GM21360 (cell line): Measurements from ENCODE around the gene PSMB8.

Experiments used
- ATAC-seq: cut with Tn5 transposase; IDR thresholded peaks from one replicate; pipeline ENCODE4 v1.9.1; 2021; ENCODE audit warnings: mild to moderate bottlenecking, moderate library complexity; ENCODE audit not compliant: unreplicated experiment

The PSMB8 gene

GRCh38 chr6:32799740-32800139, 44.1 kb downstream of the PSMB8 start:
- ATAC-seq: no peak

- ATAC-seq: no peak
These were observed 44.7 kb downstream of the PSMB8 start for GRCh38 chr6:32799168-32799567.

GRCh38 chr6:32796848-32797776, 46.7 kb downstream of the PSMB8 start:
- no peak for ATAC-seq

GRCh38 chr6:32794510-32794909, 49.3 kb downstream of the PSMB8 start:
- no peak for ATAC-seq

- no peak for ATAC-seq
These were observed 50.9 kb downstream of the PSMB8 start for GRCh38 chr6:32792901-32793435.
